Measurements from ENCODE around the gene TCTN1. TPM values are rescaled to one million over a fixed set of nuclear protein-coding genes. Genes with fewer than 3 reads are reported as not detected.

The TCTN1 gene
- total and polyA plus RNA-seq, 2 of the 13 experiments (the other 11 are each of a cell fraction or from before 2014, with no cell fraction given), result 13.6 to 16.0 TPM

DNA sequence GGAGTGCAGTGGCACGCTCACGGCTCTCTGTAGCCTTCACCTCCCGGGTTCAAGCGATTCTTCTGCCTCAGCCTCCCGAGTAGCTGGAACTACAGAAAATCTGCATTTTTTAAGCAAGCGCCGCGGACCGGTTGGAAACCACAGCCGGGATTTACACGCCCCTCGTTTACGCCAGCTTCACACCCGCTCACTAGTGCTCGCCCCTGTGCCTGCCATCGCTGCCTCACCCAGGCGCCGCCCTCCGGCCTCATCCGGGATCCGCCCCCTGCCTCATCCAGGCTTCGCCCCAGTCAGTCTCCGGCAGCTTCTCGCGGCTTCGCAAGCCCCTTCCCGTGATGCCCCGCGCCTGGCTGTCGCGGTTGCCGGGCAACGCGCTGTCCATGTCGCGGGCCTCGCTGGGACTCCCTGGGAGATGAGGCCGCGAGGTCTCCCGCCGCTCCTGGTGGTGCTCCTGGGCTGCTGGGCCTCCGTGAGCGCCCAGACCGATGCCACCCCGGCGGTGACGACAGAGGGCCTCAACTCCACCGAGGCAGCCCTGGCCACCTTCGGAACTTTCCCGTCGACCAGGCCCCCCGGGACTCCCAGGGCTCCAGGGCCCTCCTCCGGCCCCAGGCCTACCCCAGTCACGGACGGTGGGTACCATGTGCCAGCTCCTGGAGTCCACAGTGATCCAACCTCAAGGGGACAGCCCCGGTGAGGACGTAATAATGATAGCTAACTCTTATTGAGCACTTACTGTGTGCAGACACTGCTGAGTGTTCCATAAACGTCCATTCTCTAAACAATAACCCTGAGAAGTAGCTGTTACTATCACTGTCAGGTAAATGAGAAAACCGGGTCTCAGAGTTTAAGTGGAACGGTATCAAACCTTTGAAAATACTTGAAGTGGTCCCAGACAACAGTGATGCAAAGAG, at the start of gene TCTN1 (continued):
- TF ChIP-seq, protein P1, sequence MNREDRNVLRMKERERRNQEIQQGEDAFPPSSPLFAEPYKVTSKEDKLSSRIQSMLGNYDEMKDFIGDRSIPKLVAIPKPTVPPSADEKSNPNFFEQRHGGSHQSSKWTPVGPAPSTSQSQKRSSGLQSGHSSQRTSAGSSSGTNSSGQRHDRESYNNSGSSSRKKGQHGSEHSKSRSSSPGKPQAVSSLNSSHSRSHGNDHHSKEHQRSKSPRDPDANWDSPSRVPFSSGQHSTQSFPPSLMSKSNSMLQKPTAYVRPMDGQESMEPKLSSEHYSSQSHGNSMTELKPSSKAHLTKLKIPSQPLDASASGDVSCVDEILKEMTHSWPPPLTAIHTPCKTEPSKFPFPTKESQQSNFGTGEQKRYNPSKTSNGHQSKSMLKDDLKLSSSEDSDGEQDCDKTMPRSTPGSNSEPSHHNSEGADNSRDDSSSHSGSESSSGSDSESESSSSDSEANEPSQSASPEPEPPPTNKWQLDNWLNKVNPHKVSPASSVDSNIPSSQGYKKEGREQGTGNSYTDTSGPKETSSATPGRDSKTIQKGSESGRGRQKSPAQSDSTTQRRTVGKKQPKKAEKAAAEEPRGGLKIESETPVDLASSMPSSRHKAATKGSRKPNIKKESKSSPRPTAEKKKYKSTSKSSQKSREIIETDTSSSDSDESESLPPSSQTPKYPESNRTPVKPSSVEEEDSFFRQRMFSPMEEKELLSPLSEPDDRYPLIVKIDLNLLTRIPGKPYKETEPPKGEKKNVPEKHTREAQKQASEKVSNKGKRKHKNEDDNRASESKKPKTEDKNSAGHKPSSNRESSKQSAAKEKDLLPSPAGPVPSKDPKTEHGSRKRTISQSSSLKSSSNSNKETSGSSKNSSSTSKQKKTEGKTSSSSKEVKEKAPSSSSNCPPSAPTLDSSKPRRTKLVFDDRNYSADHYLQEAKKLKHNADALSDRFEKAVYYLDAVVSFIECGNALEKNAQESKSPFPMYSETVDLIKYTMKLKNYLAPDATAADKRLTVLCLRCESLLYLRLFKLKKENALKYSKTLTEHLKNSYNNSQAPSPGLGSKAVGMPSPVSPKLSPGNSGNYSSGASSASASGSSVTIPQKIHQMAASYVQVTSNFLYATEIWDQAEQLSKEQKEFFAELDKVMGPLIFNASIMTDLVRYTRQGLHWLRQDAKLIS (CRISPR knock-in tag; IDR thresholded peaks at IDR 0.05), result no peak
- TF ChIP-seq RFXAP (CRISPR knock-in tag; IDR thresholded peaks at IDR 0.05; ENCODE audit: borderline replicate concordance) (no peak), NFE2L1 (CRISPR knock-in tag; IDR thresholded peaks at IDR 0.05; ENCODE audit: borderline replicate concordance) (no peak), ZC3H13 (CRISPR knock-in tag; IDR thresholded peaks at IDR 0.05) (peak; percentile 31), RXRA (CRISPR knock-in tag; IDR thresholded peaks at IDR 0.05) (0 out of 2 replicates have a peak, but pooled peaks have one; percentile 40), REXO4 (CRISPR knock-in tag; IDR thresholded peaks at IDR 0.05; ENCODE audit: borderline replicate concordance) (no peak; the same call in 1 of the 2 replicates), ZNF7 (CRISPR knock-in tag; IDR thresholded peaks at IDR 0.05) (no peak), RXRB (CRISPR knock-in tag; IDR thresholded peaks at IDR 0.05; ENCODE audit: borderline replicate concordance) (peak; percentile 52; the same call in 1 of the 2 replicates), REL (CRISPR knock-in tag; conservative IDR thresholded peaks at IDR 0.05) (no peak), NFYB (CRISPR knock-in tag; IDR thresholded peaks at IDR 0.05) (no peak), PRPF4 (IDR thresholded peaks at IDR 0.05; ENCODE audit: low read depth, low read length, poor library complexity, severe bottlenecking) (no peak), NFATC3 (CRISPR knock-in tag; IDR thresholded peaks at IDR 0.05) (0 out of 2 replicates have a peak, but pooled peaks have one; percentile 77), MXD3 (CRISPR knock-in tag; IDR thresholded peaks at IDR 0.05) (peak; percentile 79; the same call in 1 of the 2 replicates), PHF20 (CRISPR knock-in tag; IDR thresholded peaks at IDR 0.05) (peak; percentile 75), RCOR2 (CRISPR knock-in tag; IDR thresholded peaks at IDR 0.05) (peak; percentile 32; the same call in 1 of the 2 replicates)
- TF ChIP-seq, protein P2, sequence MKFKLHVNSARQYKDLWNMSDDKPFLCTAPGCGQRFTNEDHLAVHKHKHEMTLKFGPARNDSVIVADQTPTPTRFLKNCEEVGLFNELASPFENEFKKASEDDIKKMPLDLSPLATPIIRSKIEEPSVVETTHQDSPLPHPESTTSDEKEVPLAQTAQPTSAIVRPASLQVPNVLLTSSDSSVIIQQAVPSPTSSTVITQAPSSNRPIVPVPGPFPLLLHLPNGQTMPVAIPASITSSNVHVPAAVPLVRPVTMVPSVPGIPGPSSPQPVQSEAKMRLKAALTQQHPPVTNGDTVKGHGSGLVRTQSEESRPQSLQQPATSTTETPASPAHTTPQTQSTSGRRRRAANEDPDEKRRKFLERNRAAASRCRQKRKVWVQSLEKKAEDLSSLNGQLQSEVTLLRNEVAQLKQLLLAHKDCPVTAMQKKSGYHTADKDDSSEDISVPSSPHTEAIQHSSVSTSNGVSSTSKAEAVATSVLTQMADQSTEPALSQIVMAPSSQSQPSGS (CRISPR knock-in tag; IDR thresholded peaks at IDR 0.05), result no peak
- TF ChIP-seq, protein P3, sequence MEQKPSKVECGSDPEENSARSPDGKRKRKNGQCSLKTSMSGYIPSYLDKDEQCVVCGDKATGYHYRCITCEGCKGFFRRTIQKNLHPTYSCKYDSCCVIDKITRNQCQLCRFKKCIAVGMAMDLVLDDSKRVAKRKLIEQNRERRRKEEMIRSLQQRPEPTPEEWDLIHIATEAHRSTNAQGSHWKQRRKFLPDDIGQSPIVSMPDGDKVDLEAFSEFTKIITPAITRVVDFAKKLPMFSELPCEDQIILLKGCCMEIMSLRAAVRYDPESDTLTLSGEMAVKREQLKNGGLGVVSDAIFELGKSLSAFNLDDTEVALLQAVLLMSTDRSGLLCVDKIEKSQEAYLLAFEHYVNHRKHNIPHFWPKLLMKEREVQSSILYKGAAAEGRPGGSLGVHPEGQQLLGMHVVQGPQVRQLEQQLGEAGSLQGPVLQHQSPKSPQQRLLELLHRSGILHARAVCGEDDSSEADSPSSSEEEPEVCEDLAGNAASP (CRISPR knock-in tag; IDR thresholded peaks at IDR 0.05; ENCODE audit: borderline replicate concordance), result no peak; the same call in 1 of the 2 replicates
- TF ChIP-seq, protein P4, sequence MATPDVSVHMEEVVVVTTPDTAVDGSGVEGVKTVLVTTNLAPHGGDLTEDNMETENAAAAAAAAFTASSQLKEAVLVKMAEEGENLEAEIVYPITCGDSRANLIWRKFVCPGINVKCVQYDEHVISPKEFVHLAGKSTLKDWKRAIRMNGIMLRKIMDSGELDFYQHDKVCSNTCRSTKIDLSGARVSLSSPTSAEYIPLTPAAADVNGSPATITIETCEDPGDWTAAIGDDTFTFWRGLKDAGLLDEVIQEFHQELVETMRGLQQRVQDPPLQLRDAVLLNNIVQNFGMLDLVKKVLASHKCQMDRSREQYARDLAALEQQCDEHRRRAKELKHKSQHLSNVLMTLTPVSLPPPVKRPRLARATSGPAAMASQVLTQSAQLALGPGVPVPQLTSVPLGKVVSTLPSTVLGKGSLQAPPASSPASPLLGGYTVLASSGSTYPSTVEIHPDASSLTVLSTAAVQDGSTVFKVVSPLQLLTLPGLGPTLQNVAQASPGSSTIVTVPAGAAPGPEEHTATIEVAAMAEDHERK (CRISPR knock-in tag; IDR thresholded peaks at IDR 0.05; ENCODE audit: low read depth), result no peak
